Endothelial cell of umbilical vein (primary cell): ENCODE data around the gene ACKR3. TPM values are rescaled to one million over a fixed set of nuclear protein-coding genes. Genes with fewer than 3 reads are reported as not detected.

ENCODE experiments used
- BruUV-seq: library from RNA; stranded (reverse); fragments of 400-500 nt; replicated peaks from 2 replicates; lab custom pipeline; 2021; lab: Mats Ljungman, UMichigan
- CTCF ChIA-PET: fragments of 300-600, 350-600 bp; sonication (Branson Sonifier 250); formaldehyde crosslinking; loops from one replicate; lab custom pipeline; 2021; ENCODE audit warnings: antibody characterized with exemption, inconsistent platforms; lab: Charles Lee
- POLR2A ChIA-PET: fragments of 300-600, 350-600 bp; sonication (Branson Sonifier 250); formaldehyde crosslinking; loops from one replicate; lab custom pipeline; 2021; ENCODE audit warnings: antibody characterized with exemption, inconsistent platforms; lab: Charles Lee
- DNase-seq: peaks from one replicate; pipeline ENCODE4 v3.0.0-alpha.2; 2011; ENCODE audit warnings: low read depth, low spot score
- FAIRE-seq: peaks from 2 replicates; lab custom pipeline; 2011; peaks lifted over from hg19 to GRCh38; lab: Jason Lieb, UNC
- H2AFZ ChIP-seq: 2 replicates; pipeline ENCODE4 v1.6.0; 2012; ENCODE audit warnings: low read depth, low read length, control low read depth, inconsistent platforms
- H3K27ac ChIP-seq: 2 replicates; pipeline ENCODE4 v1.5.1; 2011; ENCODE audit warnings: low read depth, mild to moderate bottlenecking, control low read depth, low read length, moderate library complexity; ENCODE audit not compliant: insufficient read depth
- H3K27me3 ChIP-seq, 2 experiments: 2 replicates each; pipeline versions ENCODE4 v1.6.0 to v1.6.1; 2011; ENCODE audit warnings: low read length in 2 of 2, mixed read lengths in 1 of 2; ENCODE audit not compliant: control insufficient read depth in 2 of 2, insufficient read depth in 2 of 2
- H3K36me3 ChIP-seq, 2 experiments: 2 replicates in 1 of 2; 3 replicates in 1 of 2; pipeline ENCODE4 v1.5.1; 2011; ENCODE audit warnings: low read length in 2 of 2, mild to moderate bottlenecking in 1 of 2, moderate library complexity in 1 of 2; ENCODE audit not compliant: control insufficient read depth in 2 of 2, insufficient read depth in 2 of 2; ENCODE audit errors: extremely low read depth in 1 of 2
- H3K4me1 ChIP-seq: 3 replicates; pipeline ENCODE4 v1.5.1; 2011; ENCODE audit warnings: mild to moderate bottlenecking, low read length; ENCODE audit not compliant: control insufficient read depth, insufficient read depth; ENCODE audit errors: extremely low read depth
- H3K4me2 ChIP-seq: 2 replicates; pipeline ENCODE4 v1.6.1; 2011; ENCODE audit warnings: low read length, control low read depth, mixed read lengths; ENCODE audit not compliant: insufficient read depth
- H3K4me3 ChIP-seq, 3 experiments: fragments of 200-600 bp in 1 of 3; sonication (generic), shearing (Covaris generic) in 1 of 3; replicated peaks in 1 of 3; 2 replicates each; pipeline ENCODE4 v1.5.1; 2011 to 2016; ENCODE audit warnings: control low read depth in 3 of 3, low read length in 3 of 3, mild to moderate bottlenecking in 2 of 3, inconsistent platforms in 1 of 3, low read depth in 1 of 3, moderate library complexity in 1 of 3; ENCODE audit not compliant: insufficient read depth in 1 of 3
- H3K79me2 ChIP-seq: 2 replicates; pipeline ENCODE4 v1.6.0; 2012; ENCODE audit warnings: low read length, inconsistent platforms; ENCODE audit not compliant: control insufficient read depth, insufficient read depth
- H3K9ac ChIP-seq: replicated peaks from 2 replicates; pipeline ENCODE3; 2011; ENCODE audit warnings: low read length, control low read depth; ENCODE audit not compliant: insufficient read depth; ENCODE audit errors: extremely low read depth
- H3K9me1 ChIP-seq: replicated peaks from 3 replicates; pipeline ENCODE4 v1.6.0; 2011; ENCODE audit warnings: mild to moderate bottlenecking, low read length; ENCODE audit not compliant: control insufficient read depth, insufficient read depth; ENCODE audit errors: extremely low read depth
- H3K9me3 ChIP-seq: replicated peaks from 2 replicates; pipeline ENCODE4 v1.5.1; 2012; ENCODE audit warnings: low read length, inconsistent platforms; ENCODE audit not compliant: control insufficient read depth, insufficient read depth
- H4K20me1 ChIP-seq: replicated peaks from 2 replicates; pipeline ENCODE3; 2011; ENCODE audit warnings: mild to moderate bottlenecking, low read length; ENCODE audit not compliant: control insufficient read depth, insufficient read depth; ENCODE audit errors: extremely low read depth
- EZH2 ChIP-seq: IDR thresholded peaks from 2 replicates; pipeline ENCODE4 v1.6.1; 2012; ENCODE audit warnings: borderline replicate concordance, low read depth, mild to moderate bottlenecking, moderate library complexity, low read length, inconsistent platforms; ENCODE audit not compliant: severe bottlenecking
- FOS ChIP-seq: IDR thresholded peaks from 2 replicates; pipeline ENCODE4 v1.6.1; 2011; ENCODE audit warnings: mild to moderate bottlenecking, low read length, moderate library complexity, borderline replicate concordance; ENCODE audit not compliant: insufficient read depth
- GATA2 ChIP-seq: IDR thresholded peaks from 2 replicates; pipeline ENCODE4 v1.7.0; 2011; ENCODE audit warnings: low read depth, mild to moderate bottlenecking, moderate library complexity, mixed read lengths, low read length; ENCODE audit not compliant: insufficient read length, insufficient read depth
- JUN ChIP-seq: IDR thresholded peaks from 2 replicates; pipeline ENCODE4 v1.6.1; 2011; ENCODE audit warnings: borderline replicate concordance, low read depth; ENCODE audit not compliant: insufficient read length, insufficient read depth
- MYC ChIP-seq: IDR thresholded peaks from one replicate; pipeline ENCODE4 v1.6.1; 2011; ENCODE audit warnings: mild to moderate bottlenecking, low read depth, low read length
- POLR2A ChIP-seq: IDR thresholded peaks from 2 replicates; pipeline ENCODE4 v1.6.1; 2012; ENCODE audit warnings: low read depth, mild to moderate bottlenecking, control low read depth, low read length
- POLR2AphosphoS5 ChIP-seq: IDR thresholded peaks from 2 replicates; pipeline ENCODE4 v1.6.1; 2012; ENCODE audit warnings: low read depth, mild to moderate bottlenecking, control low read depth, low read length, moderate library complexity; ENCODE audit not compliant: insufficient read depth
- dilution Hi-C: fragments of 300-500 bp; cut with MboI; formaldehyde crosslinking; loops from one replicate; pipeline ENCODE4 v1.15.0; 2019; ENCODE audit warnings: low sequenced_read_pairs; ENCODE audit not compliant: extremely low pct_ligation_motif_present
- intact Hi-C: fragments of 100-400 bp; cut with micrococcal nuclease; formaldehyde crosslinking; loops from one replicate; pipeline ENCODE4 v1.10.0; 2022
- polyA plus RNA-seq, 4 experiments: library from polyadenylated mRNA; depleted of rRNA in 3 of 4; stranded (reverse) in 3 of 4; unstranded in 1 of 4; fragments of >200 nt; gene quantifications; 2 replicates each; pipeline versions ENCODE4 v1.2.1 to v1.2.3, GENCODE V29; 2011 to 2012; ENCODE audit warnings: missing spikeins in 1 of 4
- total RNA-seq: library from RNA; stranded (reverse); gene quantifications from 2 replicates; pipeline ENCODE4 v1.2.3, GENCODE V29; 2021
- TF ChIP-seq, protein P1 (sequence below): IDR thresholded peaks from 2 replicates; pipeline ENCODE4 v1.6.1; 2011; ENCODE audit not compliant: insufficient read depth, insufficient read length
- TF ChIP-seq, protein P2 (sequence below), 2 donors: IDR thresholded peaks; 1 replicate in 1 of 2; 2 replicates in 1 of 2; pipeline ENCODE4 v1.5.1; 2011; ENCODE audit warnings: low read length in 2 of 2, mild to moderate bottlenecking in 2 of 2, moderate library complexity in 2 of 2, control low read depth in 1 of 2, inconsistent platforms in 1 of 2, low read depth in 1 of 2; ENCODE audit not compliant: insufficient read depth in 1 of 2; ENCODE audit errors: extremely low read depth in 1 of 2

Gene ACKR3
- total and polyA plus RNA-seq, 2 donors (not counting 3 experiments of a cell fraction or from before 2014, with no cell fraction given): 31.1 to 428 TPM

DNA sequence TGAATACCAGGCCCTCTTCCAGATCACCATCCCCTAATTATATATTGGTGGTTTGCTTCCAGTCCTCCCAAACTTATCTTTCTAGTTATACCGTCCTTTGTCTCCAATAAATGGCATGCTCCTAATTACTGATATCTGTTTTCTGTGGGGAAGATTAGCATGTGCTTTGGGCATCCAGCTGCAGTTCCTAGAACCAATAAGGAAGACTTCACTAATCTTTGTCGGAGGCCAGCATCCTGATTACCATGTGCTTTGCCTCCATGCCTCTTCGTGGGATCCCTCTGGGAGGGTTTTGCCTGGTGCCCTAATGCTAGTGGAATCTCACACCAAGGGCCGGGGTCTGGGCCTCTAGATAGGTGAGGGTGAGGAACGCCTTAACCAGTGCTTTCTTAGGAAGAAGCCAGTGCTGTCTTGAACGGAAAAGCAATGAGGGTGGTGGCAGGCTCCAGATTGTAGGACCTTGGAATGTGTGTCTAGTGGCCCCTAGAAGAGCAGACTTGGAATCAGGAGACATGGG is 47.7 kb downstream of the ACKR3 start:
- Histone ChIP-seq H3K4me3 (no peak overlapping the region), H3K79me2 (no peaks in the 10 kb centered on the region), H3K9me1 (no peaks in the 10 kb centered on the region), H3K27ac (no peak overlapping the region), H3K9me3 (no peaks in the 10 kb centered on the region), H3K36me3 (no peaks in the 10 kb centered on the region), H4K20me1 (no peaks in the 10 kb centered on the region), H3K4me1 (no peaks in the 10 kb centered on the region), H2AFZ (no peak overlapping the region), H3K4me2 (no peak overlapping the region), H3K9ac (no peak overlapping the region), H3K27me3 (peaks cover 0 to 2% of the 10 kb centered on the region in 2 experiments)
- CTCF ChIA-PET: no interaction called here
- no TSS peak for BruUV-seq
- no peak for FAIRE-seq
- dilution Hi-C loops (no loop called here), intact Hi-C loops (no loop called here)
- POLR2A ChIA-PET: no interaction called here
- no peak for TF ChIP-seq POLR2A
- TF ChIP-seq, protein P1, sequence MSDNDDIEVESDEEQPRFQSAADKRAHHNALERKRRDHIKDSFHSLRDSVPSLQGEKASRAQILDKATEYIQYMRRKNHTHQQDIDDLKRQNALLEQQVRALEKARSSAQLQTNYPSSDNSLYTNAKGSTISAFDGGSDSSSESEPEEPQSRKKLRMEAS: no peak
- no peak for TF ChIP-seq JUN
- TF ChIP-seq EZH2: no peak
- no peak for DNase-seq

- Histone ChIP-seq H3K9me3 (no peaks in the 10 kb centered on the region), H3K9ac (no peak overlapping the region), H3K4me2 (no peak overlapping the region), H3K9me1 (no peaks in the 10 kb centered on the region), H3K27me3 (peaks cover 0 to 2% of the 10 kb centered on the region in 2 experiments), H2AFZ (no peak overlapping the region), H3K27ac (no peak overlapping the region), H3K79me2 (no peaks in the 10 kb centered on the region), H4K20me1 (no peaks in the 10 kb centered on the region), H3K4me1 (no peaks in the 10 kb centered on the region), H3K36me3 (no peaks in the 10 kb centered on the region), H3K4me3 (no peak overlapping the region)
- POLR2A ChIA-PET: no interaction called here
- FAIRE-seq (no peak), DNase-seq (no peak)
- CTCF ChIA-PET: no interaction called here
- intact Hi-C loops: no loop called here
- dilution Hi-C loops: no loop called here
- BruUV-seq: no TSS peak
- TF ChIP-seq, protein P2, sequence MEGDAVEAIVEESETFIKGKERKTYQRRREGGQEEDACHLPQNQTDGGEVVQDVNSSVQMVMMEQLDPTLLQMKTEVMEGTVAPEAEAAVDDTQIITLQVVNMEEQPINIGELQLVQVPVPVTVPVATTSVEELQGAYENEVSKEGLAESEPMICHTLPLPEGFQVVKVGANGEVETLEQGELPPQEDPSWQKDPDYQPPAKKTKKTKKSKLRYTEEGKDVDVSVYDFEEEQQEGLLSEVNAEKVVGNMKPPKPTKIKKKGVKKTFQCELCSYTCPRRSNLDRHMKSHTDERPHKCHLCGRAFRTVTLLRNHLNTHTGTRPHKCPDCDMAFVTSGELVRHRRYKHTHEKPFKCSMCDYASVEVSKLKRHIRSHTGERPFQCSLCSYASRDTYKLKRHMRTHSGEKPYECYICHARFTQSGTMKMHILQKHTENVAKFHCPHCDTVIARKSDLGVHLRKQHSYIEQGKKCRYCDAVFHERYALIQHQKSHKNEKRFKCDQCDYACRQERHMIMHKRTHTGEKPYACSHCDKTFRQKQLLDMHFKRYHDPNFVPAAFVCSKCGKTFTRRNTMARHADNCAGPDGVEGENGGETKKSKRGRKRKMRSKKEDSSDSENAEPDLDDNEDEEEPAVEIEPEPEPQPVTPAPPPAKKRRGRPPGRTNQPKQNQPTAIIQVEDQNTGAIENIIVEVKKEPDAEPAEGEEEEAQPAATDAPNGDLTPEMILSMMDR (IDR thresholded peaks at IDR 0.05; ENCODE audit: extremely low read depth in 1 of 2, insufficient read depth in 1 of 2, low read depth in 1 of 2, low read length in 2 of 2): no peak
- TF ChIP-seq POLR2A: no peak
- no peak for TF ChIP-seq FOS
- no peak for TF ChIP-seq EZH2
- no peak for TF ChIP-seq GATA2
- TF ChIP-seq, protein P1: no peak
- TF ChIP-seq MYC: no peak
- TF ChIP-seq POLR2AphosphoS5: no peak
- TF ChIP-seq JUN: no peak
Observed at GRCh38 chr2:236617796-236618195, 48.2 kb downstream of the ACKR3 start.
